Measurements from ENCODE around the gene ARMC3. TPM values are rescaled to one million over a fixed set of nuclear protein-coding genes. Genes with fewer than 3 reads are reported as not detected.

Gene ARMC3
- total RNA-seq, 1 donor from 2014 or later: not detected

GRCh38 chr10:23046027-23046426, 118.2 kb downstream of the ARMC3 start:
- Mint-ChIP-seq H3K27ac (ENCODE audit: unreplicated experiment) (no peak overlapping the region), H3K27me3 (ENCODE audit: unreplicated experiment) (no peaks in the 10 kb centered on the region), H3K9me3 (ENCODE audit: unreplicated experiment) (peaks cover 3% of the 10 kb centered on the region), H3K4me3 (ENCODE audit: unreplicated experiment) (no peak overlapping the region), H3K4me1 (ENCODE audit: low read depth, unreplicated experiment) (no peaks in the 10 kb centered on the region), H3K36me3 (ENCODE audit: unreplicated experiment) (no peaks in the 10 kb centered on the region)
- TF ChIP-seq CTCF (IDR thresholded peaks at IDR 0.05; ENCODE audit: partially characterized antibody, unreplicated experiment): no peak
- no peak for DNase-seq

- H3K4me1 Mint-ChIP-seq (ENCODE audit: low read depth, unreplicated experiment): no peaks in the 10 kb centered on the region
- TF ChIP-seq CTCF (IDR thresholded peaks at IDR 0.05; ENCODE audit: partially characterized antibody, unreplicated experiment): no peak
- DNase-seq: no peak
- no peak overlapping the region for H3K4me3 Mint-ChIP-seq (ENCODE audit: unreplicated experiment)
- no peaks in the 10 kb centered on the region for H3K27me3 Mint-ChIP-seq (ENCODE audit: unreplicated experiment)
- no peak overlapping the region for H3K27ac Mint-ChIP-seq (ENCODE audit: unreplicated experiment)
- no peaks in the 10 kb centered on the region for H3K9me3 Mint-ChIP-seq (ENCODE audit: unreplicated experiment)
- no peaks in the 10 kb centered on the region for H3K36me3 Mint-ChIP-seq (ENCODE audit: unreplicated experiment)
Measured at GRCh38 chr10:23047201-23048050, 119.6 kb downstream of the ARMC3 start.

- no peaks in the 10 kb centered on the region for H3K4me1 Mint-ChIP-seq (ENCODE audit: low read depth, unreplicated experiment)
- DNase-seq: no peak
- no peaks in the 10 kb centered on the region for H3K9me3 Mint-ChIP-seq (ENCODE audit: unreplicated experiment)
- H3K27ac Mint-ChIP-seq (ENCODE audit: unreplicated experiment): no peak overlapping the region
- H3K36me3 Mint-ChIP-seq (ENCODE audit: unreplicated experiment): no peaks in the 10 kb centered on the region
- no peak for TF ChIP-seq CTCF (IDR thresholded peaks at IDR 0.05; ENCODE audit: partially characterized antibody, unreplicated experiment)
- no peaks in the 10 kb centered on the region for H3K27me3 Mint-ChIP-seq (ENCODE audit: unreplicated experiment)
- no peak overlapping the region for H3K4me3 Mint-ChIP-seq (ENCODE audit: unreplicated experiment)
Measured at GRCh38 chr10:23048191-23048590, 120.3 kb downstream of the ARMC3 start.

- Mint-ChIP-seq H3K36me3 (ENCODE audit: unreplicated experiment) (no peaks in the 10 kb centered on the region), H3K27ac (ENCODE audit: unreplicated experiment) (no peak overlapping the region), H3K9me3 (ENCODE audit: unreplicated experiment) (peaks cover 1% of the 10 kb centered on the region), H3K27me3 (ENCODE audit: unreplicated experiment) (no peaks in the 10 kb centered on the region), H3K4me1 (ENCODE audit: low read depth, unreplicated experiment) (peaks cover 9% of the 10 kb centered on the region), H3K4me3 (ENCODE audit: unreplicated experiment) (no peak overlapping the region)
- no peak for TF ChIP-seq CTCF (IDR thresholded peaks at IDR 0.05; ENCODE audit: partially characterized antibody, unreplicated experiment)
- no peak for DNase-seq
Measured at GRCh38 chr10:23051278-23051677, 123.4 kb downstream of the ARMC3 start.

- TF ChIP-seq CTCF (IDR thresholded peaks at IDR 0.05; ENCODE audit: partially characterized antibody, unreplicated experiment): no peak
- Mint-ChIP-seq H3K27ac (ENCODE audit: unreplicated experiment) (no peak overlapping the region), H3K4me3 (ENCODE audit: unreplicated experiment) (no peak overlapping the region), H3K9me3 (ENCODE audit: unreplicated experiment) (peaks cover 1% of the 10 kb centered on the region), H3K27me3 (ENCODE audit: unreplicated experiment) (no peaks in the 10 kb centered on the region), H3K4me1 (ENCODE audit: low read depth, unreplicated experiment) (peaks cover 9% of the 10 kb centered on the region), H3K36me3 (ENCODE audit: unreplicated experiment) (no peaks in the 10 kb centered on the region)
- no peak for DNase-seq
Measured at GRCh38 chr10:23051855-23052331, 124.0 kb downstream of the ARMC3 start.

All from glutamatergic neuron (in vitro differentiated cells).